SK-N-SH (cell line): ENCODE results near the gene RABGAP1L.

ENCODE experiments used
- EP300 ChIP-seq, 2 experiments: IDR thresholded peaks; 2 replicates each; pipeline versions ENCODE4 v1.4.0 to v1.6.1; 2012; ENCODE audit warnings: borderline replicate concordance in 1 of 2, low read depth in 1 of 2, low read length in 1 of 2
- FOSL2 ChIP-seq: IDR thresholded peaks from 2 replicates; pipeline ENCODE4 v1.4.0; 2012; ENCODE audit warnings: low read depth, mild to moderate bottlenecking, moderate library complexity, borderline replicate concordance
- FOXM1 ChIP-seq: IDR thresholded peaks from 2 replicates; pipeline ENCODE4 v1.4.0; 2012; ENCODE audit warnings: low read depth, mild to moderate bottlenecking
- MAX ChIP-seq: IDR thresholded peaks from 2 replicates; pipeline ENCODE4 v1.4.0; 2012; ENCODE audit warnings: low read depth
- REST ChIP-seq: IDR thresholded peaks from 2 replicates; pipeline ENCODE4 v1.6.1; 2012; ENCODE audit warnings: mild to moderate bottlenecking, low read depth, low read length, moderate library complexity
- SIN3A ChIP-seq: IDR thresholded peaks from 2 replicates; pipeline ENCODE4 v1.6.1; 2012; ENCODE audit warnings: low read depth, mild to moderate bottlenecking, low read length, moderate library complexity, borderline replicate concordance
- SMC3 ChIP-seq: IDR thresholded peaks from 2 replicates; pipeline ENCODE4 v1.6.1; 2012; ENCODE audit warnings: low read depth, low read length, improper control_type of control experiment
- YY1 ChIP-seq: IDR thresholded peaks from 2 replicates; pipeline ENCODE4 v1.4.0; 2012; ENCODE audit warnings: low read depth, mild to moderate bottlenecking
- TF ChIP-seq, protein P1 (sequence below): IDR thresholded peaks from 2 replicates; pipeline ENCODE4 v1.4.0; 2012; ENCODE audit warnings: low read depth, borderline replicate concordance
- TF ChIP-seq, protein P2 (sequence below): fragments of 200-600 bp; sonication (generic); IDR thresholded peaks from 2 replicates; pipeline ENCODE4 v1.6.1; 2017; ENCODE audit warnings: antibody characterized with exemption, mild to moderate bottlenecking, moderate library complexity

- TF ChIP-seq YY1 (no peak), FOSL2 (no peak), MAX (no peak), EP300 (IDR thresholded peaks at IDR 0.05; ENCODE audit: borderline replicate concordance in 1 of 2, low read depth in 1 of 2, low read length in 1 of 2) (no peak), FOXM1 (no peak), SMC3 (no peak), REST (no peak), SIN3A (no peak)
- TF ChIP-seq, protein P1, sequence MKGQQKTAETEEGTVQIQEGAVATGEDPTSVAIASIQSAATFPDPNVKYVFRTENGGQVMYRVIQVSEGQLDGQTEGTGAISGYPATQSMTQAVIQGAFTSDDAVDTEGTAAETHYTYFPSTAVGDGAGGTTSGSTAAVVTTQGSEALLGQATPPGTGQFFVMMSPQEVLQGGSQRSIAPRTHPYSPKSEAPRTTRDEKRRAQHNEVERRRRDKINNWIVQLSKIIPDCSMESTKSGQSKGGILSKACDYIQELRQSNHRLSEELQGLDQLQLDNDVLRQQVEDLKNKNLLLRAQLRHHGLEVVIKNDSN, result no peak
- TF ChIP-seq, protein P2, sequence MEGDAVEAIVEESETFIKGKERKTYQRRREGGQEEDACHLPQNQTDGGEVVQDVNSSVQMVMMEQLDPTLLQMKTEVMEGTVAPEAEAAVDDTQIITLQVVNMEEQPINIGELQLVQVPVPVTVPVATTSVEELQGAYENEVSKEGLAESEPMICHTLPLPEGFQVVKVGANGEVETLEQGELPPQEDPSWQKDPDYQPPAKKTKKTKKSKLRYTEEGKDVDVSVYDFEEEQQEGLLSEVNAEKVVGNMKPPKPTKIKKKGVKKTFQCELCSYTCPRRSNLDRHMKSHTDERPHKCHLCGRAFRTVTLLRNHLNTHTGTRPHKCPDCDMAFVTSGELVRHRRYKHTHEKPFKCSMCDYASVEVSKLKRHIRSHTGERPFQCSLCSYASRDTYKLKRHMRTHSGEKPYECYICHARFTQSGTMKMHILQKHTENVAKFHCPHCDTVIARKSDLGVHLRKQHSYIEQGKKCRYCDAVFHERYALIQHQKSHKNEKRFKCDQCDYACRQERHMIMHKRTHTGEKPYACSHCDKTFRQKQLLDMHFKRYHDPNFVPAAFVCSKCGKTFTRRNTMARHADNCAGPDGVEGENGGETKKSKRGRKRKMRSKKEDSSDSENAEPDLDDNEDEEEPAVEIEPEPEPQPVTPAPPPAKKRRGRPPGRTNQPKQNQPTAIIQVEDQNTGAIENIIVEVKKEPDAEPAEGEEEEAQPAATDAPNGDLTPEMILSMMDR, result no peak
These were observed 520.8 kb downstream of the RABGAP1L start for GRCh38 chr1:174680101-174680500.
